ENCODE measurements around the gene ELFN2.

- TF ChIP-seq REST (IDR thresholded peaks at IDR 0.05; ENCODE audit: insufficient read depth in 1 of 2, low read depth in 2 of 2, low read length in 2 of 2) (no peak), SIN3A (IDR thresholded peaks at IDR 0.05; ENCODE audit: borderline replicate concordance, insufficient read depth, low read length) (no peak)
Measured at GRCh38 chr22:37430941-37431340, 3.7 kb upstream of the ELFN2 start.

Measured in PFSK-1 (cell line).